A673 (cell line): ENCODE measurements around the gene C2CD4A.

Experiments
- CTCF ChIP-seq: fragments of 300-800, 200-600 bp; sonication (generic); conservative IDR thresholded peaks from 2 replicates; pipeline ENCODE4 v1.5.1; 2017; ENCODE audit warnings: low read depth, mild to moderate bottlenecking, antibody characterized with exemption, low read length, moderate library complexity, mixed read lengths
- EZH2 ChIP-seq: fragments of 200-600 bp; sonication (generic); IDR thresholded peaks from 2 replicates; pipeline ENCODE4 v1.6.1; 2017; ENCODE audit warnings: borderline replicate concordance, low read depth, mild to moderate bottlenecking, mixed read lengths, antibody characterized with exemption, low read length; ENCODE audit not compliant: poor library complexity, severe bottlenecking

- TF ChIP-seq CTCF (no peak), EZH2 (no peak)
Observed at GRCh38 chr15:62087671-62088352, 21.0 kb downstream of the C2CD4A start.
